ENCODE data around the gene FCRL2.
"Not testable (repeated sequence)": the region's sequence is repeated elsewhere in the genome, so short reads cannot be mapped to it uniquely, and the experiment has no call there.

FCRL2 gene

DNA sequence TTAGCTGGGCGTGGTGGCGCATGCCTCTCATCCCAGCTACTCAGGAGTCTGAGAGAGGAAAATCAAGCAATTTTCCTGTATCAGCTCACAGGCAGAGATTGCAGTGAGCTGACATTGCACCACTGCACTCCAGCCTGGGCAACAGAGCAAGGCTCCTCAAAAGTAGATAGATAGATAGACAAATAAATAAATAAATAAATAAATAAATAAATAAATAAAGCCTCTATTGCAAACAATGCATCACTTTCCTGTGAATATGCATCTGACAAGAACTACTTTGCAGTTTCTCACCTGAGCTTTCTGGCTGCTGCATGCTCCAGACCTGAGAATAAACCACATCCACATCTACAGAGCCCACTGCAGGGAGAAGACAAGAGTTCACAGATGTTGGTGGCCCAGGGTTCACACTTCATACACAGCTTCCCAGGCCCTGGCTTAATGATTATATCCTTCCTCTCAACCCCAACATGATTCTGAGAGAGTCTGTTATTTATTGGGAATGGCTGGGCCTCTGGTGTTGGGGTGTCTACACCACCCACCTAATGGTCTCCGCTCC, 28.6 kb downstream of the FCRL2 start:
- DNase-seq = no peak

DNA sequence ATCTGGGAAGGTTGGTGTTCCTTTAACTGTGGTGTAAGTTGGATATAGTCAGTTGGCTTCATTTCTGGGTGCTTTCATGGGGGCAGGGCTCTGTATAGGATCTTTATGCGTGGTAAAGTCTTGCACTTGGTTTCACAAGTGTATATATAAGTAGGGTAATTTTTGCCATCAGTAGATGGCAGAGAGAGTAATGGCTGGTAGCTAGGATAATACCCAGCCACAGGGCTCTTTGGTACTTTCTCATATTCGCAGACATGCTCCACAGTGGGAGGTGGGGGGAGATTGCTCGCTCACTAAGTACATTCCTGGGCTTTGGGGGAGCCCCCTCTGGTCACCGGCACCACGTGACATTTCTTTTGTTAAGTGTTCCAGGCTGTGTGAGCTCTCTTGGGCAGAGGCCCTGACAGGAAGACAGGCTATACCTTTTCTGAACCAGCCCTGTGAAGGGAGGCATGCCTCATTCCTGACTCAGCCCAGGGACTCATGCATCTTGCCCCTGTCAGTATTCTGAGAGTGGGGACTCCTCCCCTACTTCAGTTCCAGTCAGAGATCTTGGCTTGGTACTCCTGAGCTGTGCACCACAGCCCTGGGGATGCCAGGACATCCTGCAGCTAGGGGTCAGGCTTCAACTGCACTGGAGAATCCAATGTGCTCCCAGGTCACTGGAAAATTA, 37.6 kb downstream of the FCRL2 start:
- no peak for DNase-seq

DNA sequence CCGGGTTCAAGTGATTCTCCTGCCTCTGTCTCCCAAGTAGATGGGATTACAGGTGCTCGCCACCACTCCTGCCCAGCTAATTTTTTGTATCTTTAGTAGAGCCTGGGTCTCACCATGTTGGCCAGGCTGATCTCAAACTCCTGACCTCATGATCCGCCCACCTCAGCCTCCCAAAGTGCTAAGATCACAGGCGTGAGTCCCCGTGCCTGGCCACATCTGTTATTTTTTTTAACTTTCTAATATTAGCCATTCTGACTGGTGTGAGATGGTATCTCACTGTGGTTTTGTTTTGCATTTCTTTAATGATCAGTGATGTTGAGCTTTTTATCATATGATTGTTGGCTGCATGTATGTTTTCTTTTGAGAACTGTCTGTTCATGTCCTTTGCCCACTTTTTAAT, 40.9 kb downstream of the FCRL2 start:
- not testable (repeated sequence) for DNase-seq

DNA sequence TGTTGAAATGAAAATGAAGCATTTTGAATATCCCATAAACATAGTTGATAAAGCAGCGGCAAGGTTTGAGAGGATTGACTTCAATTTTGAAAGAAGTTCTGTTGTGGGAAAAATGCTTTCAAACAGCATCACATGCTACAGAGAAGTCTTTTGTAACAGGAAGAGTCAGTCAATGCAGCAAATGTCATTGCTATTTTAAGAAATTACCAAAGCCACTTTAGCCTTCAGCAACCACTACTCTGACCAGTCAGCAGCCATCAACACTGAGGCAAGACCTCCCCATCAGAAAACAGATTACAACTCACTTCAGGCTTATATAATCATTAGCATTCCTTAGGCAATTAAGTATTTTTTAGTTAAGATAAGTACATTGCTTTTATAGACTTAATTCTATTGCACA, 42.6 kb downstream of the FCRL2 start:
- DNase-seq = no peak

DNA sequence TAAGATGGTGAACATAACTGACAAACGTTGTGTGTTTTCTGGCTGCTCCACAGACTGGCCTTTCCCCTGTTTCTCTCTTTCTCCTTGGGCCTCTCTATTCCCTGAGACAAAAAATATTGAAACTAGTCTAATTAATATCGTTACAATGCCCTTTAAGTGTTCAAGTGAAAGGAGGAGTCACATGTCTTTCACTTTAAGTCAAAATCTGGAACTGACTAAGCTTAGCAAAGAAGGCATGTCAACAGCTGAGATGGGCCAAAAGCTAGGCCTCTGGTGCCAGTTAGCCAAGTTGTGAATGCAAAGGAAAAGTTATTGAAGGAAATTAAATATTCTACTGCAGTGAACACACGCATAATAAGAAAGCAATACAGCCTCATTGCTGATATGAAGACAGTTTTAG, 44.2 kb downstream of the FCRL2 start:
- no peak for DNase-seq

DNA sequence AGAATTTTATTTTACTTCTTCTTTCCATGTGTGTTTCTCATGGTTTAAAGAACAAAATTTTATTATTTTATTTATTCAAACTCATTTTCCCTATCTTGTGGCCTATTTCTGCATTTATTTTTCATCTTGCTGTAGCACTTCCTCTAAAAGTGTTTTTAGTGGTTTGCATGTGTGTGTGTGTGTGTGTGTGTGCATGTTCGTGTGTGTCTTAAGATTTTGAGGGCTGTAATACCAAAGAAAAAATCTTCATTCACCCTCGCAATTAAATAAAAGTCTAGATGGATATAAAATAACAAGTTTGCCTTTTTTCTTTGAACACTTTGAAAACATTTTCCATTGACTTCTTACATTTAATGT, 51.7 kb downstream of the FCRL2 start:
- no peak for DNase-seq

DNA sequence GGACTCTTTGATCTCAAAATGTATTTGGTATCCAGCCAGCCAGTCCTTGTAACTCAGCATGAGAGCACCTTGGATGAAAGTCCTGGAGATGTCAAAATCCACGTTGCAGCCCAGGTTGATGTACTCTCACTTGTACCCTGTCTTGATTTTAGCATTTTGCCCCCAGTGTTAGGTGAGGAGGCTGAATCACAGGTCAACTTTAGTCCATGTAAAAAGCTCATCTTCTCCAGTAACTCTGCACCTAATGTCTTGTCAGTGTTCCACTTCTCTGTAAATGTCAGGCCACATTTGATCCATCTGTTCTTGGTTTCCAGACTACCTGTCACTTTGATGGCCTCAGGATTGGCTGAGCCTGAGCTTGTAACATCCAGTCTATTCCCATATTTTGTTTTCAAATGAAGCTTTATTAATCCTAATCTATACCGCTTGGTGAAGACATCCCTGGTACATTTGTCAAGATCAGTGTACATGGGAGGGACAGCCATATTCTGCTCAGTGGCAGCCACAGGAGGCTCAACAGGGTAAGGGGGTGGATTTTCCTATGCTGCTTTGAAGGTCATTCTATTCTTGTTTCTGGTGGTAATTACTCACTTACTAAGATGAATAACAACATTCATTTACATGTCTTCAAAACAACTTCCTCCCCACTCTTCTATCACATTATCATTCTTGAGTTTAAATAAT, 52.3 kb downstream of the FCRL2 start:
- DNase-seq = no peak

DNA sequence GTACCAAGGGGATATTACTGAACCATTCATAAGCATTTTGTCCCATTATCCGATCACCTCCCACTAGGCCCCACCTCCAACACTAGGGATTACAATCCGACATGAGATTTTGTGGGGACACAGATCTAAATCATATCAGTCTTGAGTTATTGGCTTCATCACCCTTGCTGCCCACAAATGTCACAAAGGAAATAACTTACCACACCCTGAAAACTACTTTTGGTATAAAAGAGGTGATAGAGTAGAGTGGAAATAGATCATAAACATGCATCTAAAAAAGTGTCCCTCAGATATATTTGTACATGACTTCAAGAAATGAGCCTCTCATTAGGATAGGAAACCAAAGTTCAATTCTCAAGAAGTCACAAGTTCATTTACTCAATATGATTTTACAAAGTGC, 53.8 kb downstream of the FCRL2 start:
- DNase-seq = no peak

DNA sequence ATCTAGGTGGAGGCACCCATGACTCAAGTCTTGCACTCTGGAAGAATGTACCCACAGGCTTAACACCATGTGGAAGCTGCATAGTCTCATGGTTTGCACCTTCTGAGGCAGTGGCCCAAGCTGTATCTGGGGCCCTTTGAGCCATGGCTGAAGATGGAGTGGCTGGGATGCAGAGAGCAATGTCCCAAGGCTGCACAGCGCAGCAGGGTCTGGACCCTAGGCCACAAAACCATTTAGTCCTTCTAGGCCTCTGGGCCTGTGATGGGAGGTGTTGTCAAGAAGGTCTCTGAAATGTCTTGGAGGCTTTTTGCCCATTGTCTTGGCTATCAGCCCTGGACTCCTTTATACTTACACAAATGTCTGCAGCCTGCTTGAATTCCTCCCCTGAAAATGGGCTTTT, 54.9 kb downstream of the FCRL2 start:
- DNase-seq = no peak

DNA sequence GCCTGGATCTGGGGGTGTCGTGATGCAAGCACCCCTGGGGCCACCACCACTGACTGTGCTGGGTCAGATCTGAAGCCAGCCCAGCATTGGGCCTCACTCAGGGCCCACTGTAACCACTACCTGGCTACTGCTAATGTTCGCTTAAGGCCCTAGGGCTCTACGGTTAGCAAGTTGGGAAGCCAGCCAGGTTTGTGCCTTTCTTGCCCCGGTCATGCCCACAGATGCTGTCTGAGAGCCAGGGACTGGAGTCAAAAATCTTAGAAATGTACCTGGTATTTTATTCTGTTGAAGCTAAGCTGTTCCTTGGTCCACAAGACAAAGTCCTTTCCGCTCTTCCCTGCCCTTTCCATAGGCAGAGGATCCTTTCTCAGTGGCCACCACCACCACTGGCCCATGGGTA, 61.2 kb downstream of the FCRL2 start:
- DNase-seq = no peak

DNA sequence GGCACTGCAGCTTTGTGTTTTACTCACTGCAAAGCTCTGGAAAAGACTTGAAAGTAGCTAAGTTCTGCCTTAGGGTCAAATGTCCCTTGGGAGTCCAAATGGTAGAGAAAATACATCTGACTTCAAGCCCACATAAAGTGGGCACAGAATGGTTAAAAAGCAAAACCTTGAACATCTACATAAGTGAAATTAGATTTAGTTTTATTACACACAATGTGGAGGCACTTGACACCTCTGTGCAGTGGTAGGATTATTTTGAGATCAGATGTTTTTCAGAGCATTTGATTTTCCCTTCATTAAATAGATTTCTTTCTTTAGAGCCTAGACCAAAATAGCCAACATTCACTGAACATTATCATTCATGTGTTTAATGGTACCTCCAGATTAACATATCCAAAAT, 65.1 kb downstream of the FCRL2 start:
- no peak for DNase-seq

DNA sequence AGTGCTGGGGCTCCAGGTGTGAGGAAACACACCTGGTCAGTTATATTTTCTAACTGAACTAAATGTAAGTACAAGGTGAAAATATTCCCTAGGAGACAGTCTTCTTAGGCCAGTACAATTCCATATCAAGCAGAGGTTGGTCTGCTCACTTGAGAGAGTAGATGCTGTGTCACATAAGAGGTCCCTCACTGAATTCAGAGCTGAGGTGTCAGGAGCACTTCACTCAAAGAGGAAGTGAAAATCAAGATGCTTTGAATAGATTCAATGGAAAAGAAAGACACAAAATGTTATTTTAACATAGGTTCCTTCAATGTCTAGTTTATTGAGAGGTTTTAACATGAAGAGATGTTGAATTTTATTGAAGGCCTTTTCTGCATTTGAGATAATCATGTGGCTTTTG, 72.1 kb downstream of the FCRL2 start:
- DNase-seq = no peak

DNA sequence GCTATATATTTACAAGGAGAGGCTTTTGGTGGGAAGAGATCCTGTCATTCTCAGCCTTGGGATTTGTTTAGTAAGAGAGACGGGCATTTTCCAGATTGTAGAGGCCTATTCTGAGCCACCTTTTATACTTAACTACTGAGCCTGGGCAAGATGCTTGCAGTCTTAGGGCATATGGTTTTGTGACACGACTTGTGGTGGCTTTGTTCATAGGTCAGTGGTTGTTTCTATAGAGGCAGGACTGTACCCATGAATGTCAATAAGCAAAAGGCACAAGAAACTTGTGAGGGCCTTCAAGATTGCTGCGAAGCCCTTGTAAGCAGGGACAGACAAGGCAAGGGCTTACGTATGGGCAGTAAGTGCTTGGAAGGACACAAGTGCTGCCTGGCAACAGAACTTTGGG, 73.0 kb downstream of the FCRL2 start:
- no peak for DNase-seq

DNA sequence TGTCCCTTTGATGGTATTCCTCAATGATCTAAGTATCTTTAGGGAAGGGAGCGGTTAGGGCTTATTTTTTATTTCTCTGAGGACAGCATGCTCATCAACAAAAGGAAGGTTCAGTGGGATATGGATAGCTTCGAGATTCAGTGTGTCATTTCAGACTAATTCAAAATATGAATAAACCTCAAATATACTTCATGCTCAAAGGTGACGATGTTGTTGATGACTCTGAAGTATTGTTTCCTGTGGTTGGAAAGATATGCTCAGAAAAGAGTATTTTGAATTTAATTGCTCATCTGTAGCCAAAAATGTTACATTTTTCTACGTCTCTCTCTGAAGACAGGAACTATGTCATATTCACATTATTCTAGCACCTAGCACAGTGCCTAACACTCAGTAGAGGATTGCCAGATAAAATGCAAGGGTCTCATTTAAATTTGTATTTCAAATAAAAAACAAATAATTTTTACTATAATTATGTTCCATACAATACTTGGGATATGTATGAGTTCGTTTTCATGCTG, 74.6 kb downstream of the FCRL2 start:
- no peak for DNase-seq

DNA sequence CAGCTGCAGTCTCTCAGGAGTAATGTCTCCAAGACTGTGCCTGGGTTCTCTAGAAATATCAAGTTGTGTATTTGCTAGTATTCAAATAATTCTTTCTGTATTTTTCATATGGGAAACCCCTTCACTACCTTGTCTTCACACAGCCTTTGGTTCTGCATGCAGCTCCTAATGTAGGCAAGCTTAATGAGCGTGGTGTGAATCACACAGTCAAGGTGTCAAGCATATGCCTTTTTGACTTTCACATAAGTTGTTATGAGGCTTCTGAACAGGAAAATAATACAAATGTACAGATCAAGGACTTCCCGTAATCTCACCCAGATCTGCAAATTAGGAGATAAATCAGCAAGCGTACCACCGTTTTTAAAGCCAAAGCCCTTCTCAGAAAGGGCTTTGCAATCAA, 76.2 kb downstream of the FCRL2 start, which contains the start of gene FCRL3:
FCRL3 (minus strand) TSS at position 38 of the 400 bp plus-strand sequence. CDS start 280 bp downstream, outside the sequence.
- DNase-seq = no peak

DNA sequence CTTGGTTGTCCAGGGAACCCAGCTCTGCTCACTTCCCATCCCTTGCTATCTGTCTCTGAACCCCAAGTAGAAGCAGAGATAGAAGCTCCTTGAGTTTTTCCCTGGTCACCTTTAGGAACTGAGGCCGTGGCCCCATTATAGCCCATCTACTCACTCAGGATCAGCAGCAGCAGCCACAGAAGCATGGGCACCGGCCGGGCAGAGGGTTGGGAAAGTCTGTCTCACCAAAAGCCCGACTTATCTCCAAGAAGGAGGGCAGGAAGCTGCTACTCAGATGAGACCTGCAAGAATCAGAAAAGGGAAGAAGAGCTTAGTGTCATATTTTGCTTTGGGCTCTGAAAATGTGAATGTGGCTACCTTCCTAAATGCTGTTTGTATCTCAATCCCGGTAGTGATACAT, 76.6 kb downstream of the FCRL2 start:
- no peak for DNase-seq

DNA sequence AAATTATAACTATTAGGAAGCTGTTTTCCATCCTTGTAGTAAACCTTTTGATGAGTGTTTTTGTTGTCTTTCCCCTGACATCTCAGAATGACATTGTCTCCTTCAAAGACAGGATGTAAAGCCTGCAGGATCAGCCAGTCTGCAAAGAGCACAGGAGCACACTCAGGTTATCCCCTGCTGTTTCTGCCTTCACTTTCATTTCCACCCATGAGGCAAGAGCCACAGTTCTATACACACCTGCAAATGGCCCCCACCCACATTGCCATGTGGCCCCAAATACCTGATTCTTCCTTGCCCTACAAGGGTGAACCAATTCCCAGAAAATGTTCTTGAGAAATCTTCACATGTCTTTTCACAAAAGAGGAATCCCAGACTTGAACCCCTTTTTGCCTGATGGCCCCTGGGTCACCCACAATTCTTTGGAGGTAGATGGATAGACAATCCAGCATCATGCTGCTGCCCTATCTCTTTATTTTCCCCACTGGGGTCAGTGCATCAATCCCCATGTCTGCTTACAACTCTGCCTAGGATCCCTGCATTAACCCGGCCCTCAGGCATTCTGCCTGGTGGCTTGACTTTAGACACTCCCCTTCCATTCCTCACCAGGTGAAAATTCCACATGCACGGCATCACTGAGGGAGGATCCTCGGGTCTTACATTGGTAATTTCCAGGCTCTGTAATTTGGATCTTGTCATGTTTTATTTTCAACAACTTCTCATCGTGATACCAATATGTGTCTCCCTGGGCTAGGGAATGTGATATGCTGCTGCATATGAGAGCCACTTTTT, 79.0 kb downstream of the FCRL2 start:
- DNase-seq = no peak

DNA sequence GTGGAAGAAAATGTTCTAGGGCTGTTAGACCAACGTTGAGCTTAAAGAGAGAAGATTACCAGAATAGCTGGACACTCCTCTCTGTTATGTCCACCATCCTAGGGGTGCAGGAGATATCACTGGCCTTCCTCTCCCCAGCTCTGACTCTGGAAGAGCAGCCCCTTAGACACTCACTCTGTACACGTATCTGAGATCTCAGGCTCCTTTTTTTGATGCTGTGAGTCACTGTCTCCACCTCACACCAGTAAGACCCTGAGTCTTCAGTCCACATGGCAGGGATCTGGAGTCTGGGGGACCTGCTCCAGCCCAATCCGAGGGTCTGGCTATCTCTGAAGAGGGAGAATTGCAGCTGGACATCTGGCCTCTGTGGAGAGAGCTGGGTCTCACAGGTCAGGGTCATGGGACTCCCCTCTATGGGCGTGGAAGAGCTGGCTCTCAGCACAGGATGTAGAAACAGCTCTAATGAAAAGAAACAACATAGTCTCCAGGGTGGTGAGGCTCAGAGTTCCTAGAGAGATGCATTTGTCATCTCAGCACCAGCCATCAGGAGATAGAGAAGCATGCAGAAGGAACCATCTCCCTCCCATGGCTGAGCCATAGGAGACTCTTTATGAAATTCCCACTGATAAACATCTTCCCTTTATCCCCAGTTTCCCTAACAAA, 79.8 kb downstream of the FCRL2 start:
- no peak for DNase-seq
